WI38 (cell line): ENCODE results near the gene ULK3.

Source experiments
- H3K4me3 ChIP-seq: 2 replicates; pipeline ENCODE4 v1.5.1; 2011; ENCODE audit warnings: low read depth, mild to moderate bottlenecking, control low read depth, low read length
- TF ChIP-seq, protein P1 (sequence below): IDR thresholded peaks from 2 replicates; pipeline ENCODE4 v1.5.1; 2012; ENCODE audit warnings: low read depth, mild to moderate bottlenecking, control low read depth, low read length

ULK3 gene

DNA sequence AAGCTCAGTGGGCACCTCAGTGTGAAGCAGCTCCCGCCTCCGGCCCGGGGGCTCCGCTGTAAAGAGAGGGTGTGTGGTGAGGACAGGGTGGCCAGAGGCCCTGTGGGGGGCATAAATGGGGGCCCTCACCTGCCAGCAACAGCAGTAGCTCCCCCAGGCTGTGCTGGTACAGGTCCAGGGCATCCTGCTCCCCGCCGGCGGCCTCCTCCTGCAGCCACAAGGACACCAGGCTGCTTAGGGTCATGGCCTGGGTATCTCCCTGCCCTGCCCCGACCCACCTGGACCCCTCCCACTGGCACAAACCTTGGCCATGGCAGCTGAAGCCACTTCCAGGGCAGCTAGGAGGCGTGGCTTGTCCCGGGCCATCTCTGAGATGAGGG, 4.8 kb downstream of the ULK3 start:
- H3K4me3 ChIP-seq = no peak overlapping the region
- TF ChIP-seq, protein P1, sequence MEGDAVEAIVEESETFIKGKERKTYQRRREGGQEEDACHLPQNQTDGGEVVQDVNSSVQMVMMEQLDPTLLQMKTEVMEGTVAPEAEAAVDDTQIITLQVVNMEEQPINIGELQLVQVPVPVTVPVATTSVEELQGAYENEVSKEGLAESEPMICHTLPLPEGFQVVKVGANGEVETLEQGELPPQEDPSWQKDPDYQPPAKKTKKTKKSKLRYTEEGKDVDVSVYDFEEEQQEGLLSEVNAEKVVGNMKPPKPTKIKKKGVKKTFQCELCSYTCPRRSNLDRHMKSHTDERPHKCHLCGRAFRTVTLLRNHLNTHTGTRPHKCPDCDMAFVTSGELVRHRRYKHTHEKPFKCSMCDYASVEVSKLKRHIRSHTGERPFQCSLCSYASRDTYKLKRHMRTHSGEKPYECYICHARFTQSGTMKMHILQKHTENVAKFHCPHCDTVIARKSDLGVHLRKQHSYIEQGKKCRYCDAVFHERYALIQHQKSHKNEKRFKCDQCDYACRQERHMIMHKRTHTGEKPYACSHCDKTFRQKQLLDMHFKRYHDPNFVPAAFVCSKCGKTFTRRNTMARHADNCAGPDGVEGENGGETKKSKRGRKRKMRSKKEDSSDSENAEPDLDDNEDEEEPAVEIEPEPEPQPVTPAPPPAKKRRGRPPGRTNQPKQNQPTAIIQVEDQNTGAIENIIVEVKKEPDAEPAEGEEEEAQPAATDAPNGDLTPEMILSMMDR = no peak

DNA sequence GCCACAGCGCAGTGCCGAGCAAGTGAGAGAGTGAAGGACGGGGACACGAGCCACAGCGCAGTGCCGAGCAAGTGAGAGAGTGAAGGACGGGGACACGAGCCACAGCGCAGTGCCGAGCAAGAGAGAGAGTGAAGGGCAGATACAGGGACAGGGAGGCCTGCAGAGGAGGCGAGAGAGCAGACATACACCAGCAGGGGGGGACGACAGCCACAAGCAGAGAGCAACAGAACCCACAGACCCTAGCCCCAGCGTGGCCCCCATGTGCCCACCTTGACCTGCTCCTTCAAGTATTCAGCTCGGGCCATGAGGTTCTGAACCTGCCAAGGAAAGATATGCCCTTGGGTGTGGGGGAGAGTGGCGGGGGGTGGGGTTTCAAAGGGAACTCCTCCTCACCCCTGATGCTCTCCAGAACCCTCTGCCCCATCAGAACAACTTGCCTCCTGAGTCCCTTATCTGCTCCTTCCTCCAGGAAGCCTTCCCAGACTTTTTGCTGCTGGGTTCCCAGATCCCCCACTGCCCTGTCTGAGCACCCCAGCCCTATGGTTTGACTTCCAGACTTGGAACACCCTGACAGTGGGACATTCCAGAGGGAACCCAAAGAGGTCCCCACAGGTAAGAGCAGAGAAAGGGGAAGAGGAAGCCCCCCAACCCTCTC, 5.3 kb downstream of the ULK3 start:
- H3K4me3 ChIP-seq = no peak overlapping the region
- TF ChIP-seq, protein P1 = no peak

DNA sequence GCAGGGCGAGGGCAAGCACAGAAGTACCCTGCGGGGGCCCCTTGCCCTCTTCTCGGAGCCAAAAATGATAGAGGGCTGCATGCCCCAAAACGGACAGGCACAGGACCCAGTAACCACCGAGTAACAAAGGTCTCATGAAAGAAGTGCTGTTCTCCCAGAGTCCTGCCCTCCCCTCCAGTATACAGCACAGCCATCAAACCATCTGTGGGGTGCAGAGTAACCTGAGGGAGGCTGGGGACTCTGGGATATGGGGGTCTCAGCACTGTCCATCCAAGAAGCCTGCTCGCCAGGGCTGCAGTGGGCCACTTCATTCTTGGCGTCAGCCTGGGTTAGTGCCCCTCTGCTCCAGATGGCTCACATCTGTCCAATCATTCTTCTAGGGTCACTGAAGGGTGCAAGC, 6.1 kb downstream of the ULK3 start:
- TF ChIP-seq, protein P1 = no peak
- H3K4me3 ChIP-seq = no peak overlapping the region

DNA sequence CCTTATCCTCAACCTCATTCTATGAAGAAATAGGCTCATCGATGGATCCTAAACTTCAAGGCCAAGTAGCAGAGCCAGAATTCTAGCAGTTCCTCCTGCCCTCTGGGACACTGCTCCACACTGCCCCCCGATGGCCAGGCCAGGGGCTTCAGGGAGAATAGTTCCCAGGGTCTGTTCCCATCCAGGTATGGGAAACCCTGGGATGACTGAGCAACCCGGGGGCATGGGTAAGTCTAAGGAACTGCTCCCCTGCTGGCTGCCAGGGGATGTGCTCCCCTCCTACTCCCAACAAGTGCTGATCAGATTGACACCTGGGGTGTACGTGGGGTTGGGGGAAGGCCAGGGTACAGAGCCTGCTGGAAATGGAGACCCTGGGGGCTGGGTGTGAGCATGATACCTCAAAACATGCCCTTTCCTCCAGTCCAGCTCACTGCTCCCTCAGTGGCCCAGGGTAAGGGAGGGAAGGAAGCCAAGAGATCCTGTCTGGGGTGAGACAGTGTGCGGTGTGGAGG, 7.6 kb downstream of the ULK3 start:
- H3K4me3 ChIP-seq = no peak overlapping the region
- TF ChIP-seq, protein P1 = peak; percentile 90

DNA sequence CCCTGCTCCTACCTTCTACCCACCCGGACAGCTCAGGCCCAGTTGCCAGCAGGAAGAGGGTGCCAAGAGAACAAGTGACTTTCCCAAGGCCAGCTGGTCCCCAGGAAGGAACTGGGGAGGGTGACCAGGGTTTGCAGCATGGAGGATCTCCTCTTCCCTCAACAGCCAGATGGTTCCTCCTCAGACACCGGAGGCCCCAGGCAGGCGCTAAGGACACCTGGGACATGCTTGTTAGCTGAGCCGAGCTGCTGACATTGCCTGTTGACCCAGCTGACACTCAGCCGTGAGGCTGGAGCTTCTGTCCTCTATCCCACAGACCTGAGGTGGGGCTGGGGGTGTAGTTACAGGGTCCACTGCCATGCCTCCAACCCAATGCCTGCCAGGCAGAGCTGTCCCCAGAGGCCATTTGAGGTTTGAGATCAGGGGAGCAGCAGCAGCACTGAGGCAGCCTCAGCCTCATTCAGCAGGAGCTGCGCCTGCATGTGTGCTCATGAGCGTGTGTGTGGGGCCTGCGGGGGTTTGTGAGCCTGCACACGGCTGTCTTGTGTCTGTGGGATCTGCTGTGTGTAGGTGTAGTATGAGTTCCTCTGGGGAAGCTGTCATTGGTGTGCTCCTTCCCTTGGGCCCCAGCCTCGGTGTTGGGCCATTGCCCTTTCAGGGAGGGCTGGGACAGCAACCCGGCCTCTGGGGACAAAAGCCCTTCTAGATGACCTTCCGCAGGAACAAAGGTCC, 9.4 kb downstream of the ULK3 start:
- TF ChIP-seq, protein P1 = no peak
- no peak overlapping the region for H3K4me3 ChIP-seq

DNA sequence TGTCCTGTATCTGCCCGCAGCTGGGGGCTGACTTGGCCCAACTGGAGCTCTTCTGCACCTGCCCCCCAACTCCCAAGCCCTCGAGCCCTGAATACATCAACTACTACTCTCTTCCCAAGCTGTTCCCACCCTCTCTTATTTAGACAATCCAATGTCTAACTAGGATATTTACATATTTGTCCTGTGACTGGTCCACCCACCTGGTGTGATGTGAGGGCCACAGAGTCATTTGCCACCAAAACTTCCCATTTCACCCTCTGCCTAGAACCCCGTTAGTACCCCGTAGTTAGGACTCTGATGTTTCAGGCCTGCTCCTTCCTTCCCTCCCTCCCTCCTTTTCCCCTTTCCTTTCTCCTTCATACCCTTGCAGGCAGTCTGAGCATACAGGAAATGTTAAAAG, 10.1 kb downstream of the ULK3 start:
- H3K4me3 ChIP-seq = no peak overlapping the region

More for the DNA sequence above, 10.1 kb downstream of the ULK3 start:
- TF ChIP-seq, protein P1 = no peak
